CD4-positive, alpha-beta T cell treated with Interleukin-17A for 1 hour (primary cell): Measurements from ENCODE around the gene ZCCHC2.
A peak's percentile ranks its signal among the peaks of the same experiment; 100 is the strongest.

ENCODE experiments used
- DNase-seq: peaks from one replicate; pipeline ENCODE4 v3.0.0-alpha.2; 2020

ZCCHC2 gene

DNA sequence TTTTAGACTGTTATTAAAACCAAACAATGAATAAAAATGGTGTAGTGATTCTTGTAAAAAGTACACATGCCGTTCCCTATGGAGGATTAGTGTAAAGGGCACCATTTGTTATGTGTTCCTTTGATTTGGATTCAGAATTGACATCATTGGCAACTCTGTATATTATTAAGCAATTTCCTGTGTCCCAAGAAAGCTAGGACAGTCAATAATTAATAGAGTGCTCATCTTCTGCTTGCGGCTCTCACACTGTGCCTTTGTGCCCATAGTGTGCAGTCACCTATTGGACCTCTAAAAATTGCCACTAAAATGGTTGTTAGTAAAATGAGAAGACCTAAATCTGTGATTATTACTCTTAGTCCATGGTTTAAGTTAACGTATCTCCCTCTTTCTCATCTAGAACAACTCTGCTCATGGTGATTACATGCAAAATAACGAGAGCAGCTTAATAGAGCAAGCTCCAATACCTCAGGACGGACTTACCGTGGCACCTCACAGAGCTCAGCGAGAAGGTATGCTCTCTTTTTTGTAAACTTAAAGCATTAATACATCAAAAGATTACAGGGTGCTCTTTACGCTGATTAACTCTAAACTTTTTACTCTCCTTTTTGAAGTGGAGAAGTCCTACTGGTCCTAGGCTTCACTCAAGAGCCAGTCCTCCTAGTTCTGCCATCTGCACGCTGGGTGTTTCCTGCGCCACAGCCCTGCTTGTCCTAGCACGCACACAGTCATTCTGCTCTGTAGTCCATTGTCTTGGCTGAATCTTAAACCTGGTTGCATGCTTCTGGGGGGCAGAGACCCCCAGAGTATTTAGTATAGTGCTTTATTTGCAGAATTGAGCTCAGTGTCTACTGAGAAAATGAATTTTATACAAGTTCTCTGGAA is 16.7 kb downstream of the ZCCHC2 start:
- no peak for DNase-seq

DNA sequence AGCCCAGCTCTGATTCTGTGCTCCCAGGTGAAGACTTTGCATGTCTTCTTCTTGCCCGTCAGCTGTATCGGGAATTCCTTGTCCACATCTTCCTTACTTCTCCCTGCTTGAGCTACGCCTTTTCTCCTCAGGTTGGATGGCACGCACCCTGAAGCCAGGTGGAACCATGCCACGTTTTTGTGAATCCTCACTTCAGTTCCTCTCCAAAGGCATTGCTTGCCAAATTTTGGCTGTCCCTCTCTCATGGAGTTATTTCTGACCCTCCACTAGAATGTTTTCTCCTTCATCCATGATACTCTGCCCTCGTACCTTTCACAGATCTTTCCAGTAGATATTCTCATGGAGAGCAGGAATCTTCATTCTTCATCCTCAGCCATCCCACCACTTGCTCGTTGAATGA is 20.2 kb downstream of the ZCCHC2 start:
- DNase-seq = no peak

DNA sequence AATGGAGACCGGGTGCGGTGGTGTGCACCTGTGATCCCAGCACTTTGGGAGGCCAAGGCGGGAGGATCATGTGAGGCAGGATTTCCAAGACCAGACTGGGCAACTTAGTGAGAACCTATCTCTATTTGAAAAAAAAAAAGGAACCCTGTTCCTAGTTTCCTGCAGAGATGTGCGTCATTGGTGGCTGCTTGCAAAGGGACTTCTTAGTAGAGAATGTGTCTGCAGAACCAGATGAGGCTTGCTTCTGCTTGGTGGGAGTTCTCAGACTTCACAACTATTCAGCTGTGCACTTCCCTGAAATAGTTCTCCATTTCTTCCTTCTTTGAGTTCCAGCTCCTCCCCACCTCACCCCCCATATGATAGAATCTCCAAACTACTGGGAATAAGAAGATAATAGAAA is 22.3 kb downstream of the ZCCHC2 start:
- no peak for DNase-seq

DNA sequence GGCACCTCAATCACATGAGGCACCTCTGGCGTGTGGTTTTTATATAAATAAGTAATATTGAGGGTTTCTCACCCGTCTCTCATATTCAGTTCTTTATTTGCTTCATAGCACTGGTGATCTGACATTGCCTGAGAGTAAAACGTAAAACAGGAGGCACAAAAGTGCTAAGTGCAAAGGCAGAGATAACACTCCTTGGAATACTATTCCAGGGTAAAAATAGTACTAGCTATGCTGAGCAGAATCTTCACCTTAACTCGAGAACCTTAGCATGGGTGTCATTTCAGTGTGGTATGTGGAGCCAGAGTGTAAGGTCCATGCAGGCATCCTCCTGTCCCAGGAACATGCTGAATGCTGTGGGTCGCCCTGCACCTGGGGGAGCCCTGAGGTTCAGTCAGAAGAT is 26.9 kb downstream of the ZCCHC2 start:
- no peak for DNase-seq

DNA sequence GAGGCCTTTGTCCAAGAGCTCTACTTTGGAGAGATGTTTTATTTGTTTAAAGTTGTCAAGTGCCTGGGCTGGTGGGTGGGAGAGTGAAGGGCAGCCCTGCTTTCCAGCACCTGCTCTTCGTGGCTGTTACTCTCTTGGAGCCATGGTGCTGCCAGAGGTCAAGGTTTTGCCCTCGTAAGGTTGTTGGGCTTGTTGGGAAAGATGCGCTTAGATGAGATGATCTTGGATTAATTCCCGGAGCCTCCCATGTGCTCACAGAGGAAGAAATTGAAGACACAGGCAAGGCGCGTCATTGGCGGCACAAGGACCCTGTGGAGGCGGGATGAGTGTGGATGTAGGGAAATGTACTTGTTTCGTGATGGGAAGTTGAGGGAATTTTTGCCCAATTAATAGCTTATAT is 27.9 kb downstream of the ZCCHC2 start:
- DNase-seq = no peak

DNA sequence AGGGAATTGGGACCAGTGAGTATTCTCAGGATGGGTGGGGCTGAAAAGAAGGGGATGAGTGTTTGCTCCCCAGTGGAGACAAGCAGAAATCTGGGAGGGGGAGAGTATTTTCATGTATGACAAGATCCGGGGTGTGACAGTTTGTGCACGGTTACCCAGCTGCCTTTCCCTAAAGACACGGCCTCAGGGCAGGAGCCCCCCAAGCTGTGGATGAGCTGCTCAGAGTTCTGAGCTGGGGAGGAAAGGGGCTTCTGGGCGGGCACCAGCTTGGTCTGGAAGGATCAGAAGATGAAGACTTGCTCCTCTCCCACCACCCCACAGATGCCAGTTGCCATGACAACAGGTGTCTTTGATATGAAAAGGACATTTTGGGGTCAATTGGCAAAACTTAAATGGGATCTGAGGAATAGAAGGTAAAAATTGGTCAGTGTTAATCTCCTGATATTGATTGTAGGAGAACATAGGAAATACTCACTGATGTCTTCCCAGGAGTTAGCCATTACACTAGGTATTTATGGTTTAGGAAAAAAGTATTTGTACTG is 29.2 kb downstream of the ZCCHC2 start:
- no peak for DNase-seq

DNA sequence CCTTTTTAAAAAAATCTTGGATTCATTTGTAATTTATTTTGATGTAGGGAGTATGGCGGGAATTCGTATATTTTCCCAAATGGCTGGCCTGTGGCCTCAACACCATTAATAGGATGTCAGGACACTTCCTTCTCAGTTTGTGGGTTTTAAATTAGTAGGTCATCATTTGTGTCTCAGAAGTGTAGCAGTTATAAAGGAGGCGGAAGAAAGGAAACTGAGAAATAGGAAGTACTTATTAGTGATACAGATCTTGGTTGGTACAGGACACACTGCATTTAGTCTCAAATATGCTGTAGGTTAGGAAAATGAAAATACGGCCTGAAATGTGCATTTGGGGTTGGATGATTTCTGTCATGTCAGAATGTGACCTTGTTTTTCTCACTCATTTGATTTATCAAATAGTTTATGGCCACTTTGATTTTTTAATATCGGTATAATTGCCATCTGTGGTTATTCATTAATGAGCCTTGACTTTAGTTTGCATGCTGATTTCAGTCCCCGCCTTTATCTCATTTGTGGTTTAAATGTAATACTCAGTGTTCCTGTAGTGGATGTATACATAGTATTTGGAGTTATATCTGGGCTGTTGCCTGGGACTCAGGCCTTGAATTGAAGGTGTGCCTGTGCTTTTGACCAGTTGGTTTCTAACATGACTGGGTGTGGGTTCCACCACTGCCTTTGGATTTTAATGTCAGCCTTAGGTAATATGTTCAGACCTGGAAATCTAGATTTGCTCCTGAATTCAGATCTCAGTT is 31.4 kb downstream of the ZCCHC2 start:
- no peak for DNase-seq

DNA sequence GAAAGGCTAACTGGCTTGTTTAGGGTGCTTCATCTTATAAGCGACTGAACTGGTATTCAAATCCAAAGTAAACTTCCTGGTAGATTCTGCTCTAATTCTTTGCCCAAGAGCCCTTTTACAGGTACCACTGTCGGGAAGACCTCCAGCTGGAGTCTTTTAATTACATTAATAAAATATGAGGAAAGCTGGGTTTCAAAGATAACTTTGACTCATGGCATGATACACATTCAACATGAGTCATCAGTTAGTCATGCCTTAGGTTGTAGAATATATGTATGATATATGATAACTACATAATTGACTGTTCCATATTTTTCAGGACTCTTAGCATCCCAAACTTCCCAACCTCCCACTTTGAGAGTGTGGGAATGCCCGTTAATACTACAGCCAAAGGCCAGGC is 32.3 kb downstream of the ZCCHC2 start:
- DNase-seq = no peak

DNA sequence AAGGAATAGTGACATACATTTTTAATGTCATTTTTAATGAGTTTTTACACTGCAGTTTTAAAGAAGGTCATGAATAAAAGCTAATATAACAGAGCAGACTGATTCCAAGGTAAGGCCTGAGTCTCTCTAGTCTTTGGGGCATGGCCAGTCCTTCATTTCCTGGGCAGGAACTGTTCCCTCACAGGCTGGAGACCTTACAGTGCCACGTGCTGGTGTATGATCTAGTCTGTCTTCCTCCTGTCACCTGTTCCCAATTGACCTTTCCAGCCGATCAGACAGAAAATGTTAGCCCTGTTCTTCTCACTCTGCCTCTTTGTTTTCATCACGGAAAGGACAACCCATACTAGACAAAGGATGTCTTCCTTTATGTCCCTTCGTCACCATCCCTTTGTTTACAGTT is 33.6 kb downstream of the ZCCHC2 start:
- DNase-seq = no peak

DNA sequence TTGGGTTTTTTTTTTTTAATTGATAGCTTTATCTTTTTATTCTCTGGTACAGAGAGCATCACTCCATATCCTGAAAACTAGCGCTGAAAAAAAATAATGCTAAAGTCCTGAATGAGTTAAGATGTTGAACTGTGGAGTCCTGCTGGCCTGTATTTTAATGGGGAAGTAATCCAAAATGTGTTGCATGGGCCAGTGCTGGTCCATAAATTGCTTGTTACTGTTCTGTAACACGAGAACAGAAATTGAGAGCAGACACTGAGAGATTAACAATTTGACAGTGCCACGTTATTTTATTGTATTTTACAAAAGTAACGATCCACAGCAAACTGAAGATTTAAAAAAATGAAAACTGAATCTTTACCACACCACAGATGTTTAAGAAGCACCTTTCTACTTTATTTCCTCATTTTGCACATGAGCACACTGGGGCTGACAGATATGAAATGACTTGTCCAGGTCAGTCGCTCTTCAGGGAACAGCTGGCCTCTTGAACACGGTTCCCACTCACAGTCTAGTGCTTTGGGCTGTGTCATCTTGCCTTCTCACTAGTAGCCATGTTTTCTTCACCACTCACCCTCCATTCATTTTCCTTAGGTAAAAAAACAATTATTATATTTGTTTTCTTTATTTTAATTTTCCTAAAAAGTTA is 35.3 kb downstream of the ZCCHC2 start:
- no peak for DNase-seq

DNA sequence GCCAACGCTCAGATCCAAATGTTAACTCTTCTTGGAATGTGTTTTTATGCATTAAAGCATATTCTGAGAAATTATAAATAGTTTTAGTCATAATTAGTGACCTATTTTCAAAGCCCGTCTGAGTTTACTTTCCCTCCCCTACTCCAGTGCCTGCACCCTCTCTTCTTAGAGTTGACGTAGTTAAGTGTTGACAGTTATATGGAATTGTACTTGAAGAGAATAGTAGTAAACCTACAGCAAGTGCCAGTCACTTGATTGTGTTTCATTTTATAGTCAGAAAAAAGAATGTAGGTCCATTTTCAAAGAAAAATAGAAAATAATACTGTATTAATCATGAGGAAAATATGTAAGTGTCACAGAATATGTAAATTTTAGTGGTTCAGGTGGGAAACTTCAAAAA is 41.2 kb downstream of the ZCCHC2 start:
- DNase-seq = no peak

DNA sequence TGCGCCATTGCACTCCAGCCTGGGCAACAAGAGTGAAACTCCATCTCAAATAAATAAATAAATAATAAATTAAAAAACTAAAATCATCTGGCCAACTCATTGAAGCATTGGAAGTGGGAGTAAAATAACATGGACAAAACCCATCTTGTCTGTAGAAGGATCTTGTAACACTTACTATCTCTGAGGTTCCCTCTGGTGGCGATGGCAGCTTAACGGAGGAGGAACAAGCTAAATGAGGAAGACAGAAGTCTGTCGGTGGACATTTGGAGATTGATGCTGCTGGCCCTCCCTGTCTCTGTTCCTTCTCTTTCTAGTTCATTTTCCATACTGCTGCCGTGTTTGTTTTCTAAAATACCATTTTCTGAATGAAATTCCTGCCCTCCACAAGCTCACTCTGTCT is 43.4 kb downstream of the ZCCHC2 start:
- DNase-seq = peak; percentile 13

DNA sequence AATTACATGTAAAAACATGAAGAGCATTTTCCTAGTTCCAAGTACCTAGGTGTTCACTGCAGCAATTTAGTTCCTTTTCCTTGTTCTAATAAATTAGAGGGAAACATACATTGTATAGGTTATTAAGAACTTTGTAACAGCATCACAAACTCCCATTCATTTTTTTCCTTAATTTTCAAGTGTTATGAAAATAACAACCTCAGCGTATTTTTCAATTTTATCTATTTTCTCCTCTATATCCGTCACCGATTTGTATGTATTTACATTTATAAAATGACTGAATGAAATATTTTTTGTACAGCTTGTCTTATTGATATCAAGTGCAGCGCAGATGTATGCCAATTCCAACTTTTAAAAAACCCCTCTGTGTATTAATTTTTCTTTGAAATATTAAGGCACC is 44.0 kb downstream of the ZCCHC2 start:
- DNase-seq = no peak

DNA sequence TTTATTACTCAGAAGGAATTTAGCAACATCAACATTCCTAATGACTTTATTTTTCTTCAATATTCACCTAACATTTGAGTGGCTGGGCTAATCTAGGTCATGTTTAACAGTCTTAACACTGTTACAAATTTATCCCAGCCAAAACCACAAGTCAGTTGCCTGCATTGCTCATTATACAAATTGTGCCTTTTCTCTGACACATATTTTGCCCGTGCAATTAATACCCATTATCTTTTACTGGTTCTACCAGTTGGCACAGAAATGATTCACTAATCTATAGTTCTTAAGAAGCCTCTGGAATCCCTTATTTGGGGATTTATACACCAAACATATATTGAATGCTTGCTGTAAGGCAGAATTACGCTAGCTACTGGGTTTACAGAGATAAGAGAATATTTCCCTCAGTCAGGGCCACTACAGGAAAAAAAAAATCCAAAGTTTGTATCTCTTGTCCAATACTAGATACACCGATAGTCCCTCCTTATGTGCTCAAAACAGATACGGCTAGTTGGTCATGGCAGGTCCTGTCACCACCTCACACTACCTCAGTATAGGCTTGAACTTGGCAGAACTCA is 46.3 kb downstream of the ZCCHC2 start:
- DNase-seq = no peak

DNA sequence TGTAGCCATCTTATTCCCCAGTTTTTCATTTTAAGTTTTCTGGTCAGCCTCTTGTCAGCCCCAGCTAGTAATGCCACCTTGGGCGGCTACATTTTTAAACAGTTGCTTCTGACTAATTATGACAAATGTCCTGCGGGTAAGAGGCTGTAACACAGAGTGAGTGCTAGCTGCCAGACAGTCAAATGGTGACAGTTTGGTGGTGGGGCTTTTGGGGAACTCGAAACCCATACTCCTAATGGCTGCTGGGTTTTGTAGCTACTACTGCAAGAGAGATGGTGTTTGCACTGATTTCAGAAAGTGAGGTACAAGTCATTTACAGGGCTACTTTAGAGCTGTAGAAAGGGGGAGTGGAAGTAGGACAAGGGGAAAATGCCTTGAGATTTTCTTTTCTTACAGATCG is 48.2 kb downstream of the ZCCHC2 start:
- no peak for DNase-seq

DNA sequence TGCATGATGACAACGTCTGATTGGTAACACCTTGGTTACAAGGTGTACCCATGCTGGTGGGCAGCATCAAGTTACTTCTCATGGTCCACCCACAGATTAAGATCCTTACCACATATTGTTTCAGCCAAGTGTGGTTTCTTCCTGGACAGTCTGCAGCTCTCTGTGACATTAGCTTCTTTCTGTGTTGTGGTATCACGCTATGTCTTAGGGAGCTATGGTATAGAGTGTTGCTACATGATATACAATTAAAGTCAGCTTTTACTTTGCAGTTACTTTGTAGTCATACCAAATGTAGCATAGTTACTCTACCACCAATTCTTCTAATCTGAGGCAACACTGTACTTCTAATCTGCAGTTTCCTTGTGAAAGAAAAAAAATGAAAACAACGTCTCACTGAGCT is 48.8 kb downstream of the ZCCHC2 start:
- no peak for DNase-seq

DNA sequence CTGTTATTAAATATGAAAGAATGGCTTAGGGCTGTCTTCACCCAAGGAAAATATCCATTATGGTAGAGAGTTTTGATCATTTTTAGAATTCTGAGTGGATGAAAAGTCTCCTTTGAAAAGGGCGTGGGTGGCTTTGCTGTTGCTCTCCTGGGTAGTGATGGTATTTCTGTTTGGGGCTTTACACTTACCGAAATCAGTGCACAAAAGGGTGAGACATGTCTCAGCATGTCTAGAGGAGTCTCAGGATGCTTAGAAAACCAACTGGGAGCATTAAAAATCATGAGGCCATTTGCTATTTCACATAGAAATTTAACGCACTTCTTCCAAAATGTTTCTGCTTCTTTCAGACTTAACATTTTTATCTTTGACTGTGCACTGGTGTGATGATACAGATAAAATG is 49.6 kb downstream of the ZCCHC2 start:
- no peak for DNase-seq

DNA sequence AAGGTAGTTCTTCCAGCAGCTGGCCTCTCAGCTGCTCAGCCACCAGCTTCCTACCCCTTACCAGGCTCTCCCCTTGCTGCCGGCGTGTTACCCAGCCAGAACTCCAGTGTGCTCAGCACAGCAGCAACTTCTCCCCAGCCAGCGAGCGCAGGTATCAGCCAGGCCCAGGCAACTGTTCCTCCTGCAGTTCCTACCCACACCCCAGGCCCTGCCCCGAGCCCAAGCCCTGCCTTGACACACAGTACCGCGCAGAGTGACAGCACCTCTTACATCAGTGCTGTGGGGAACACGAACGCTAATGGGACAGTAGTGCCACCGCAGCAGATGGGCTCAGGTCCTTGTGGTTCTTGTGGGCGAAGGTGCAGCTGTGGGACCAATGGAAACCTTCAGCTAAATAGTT is 52.0 kb downstream of the ZCCHC2 start:
- DNase-seq = no peak

DNA sequence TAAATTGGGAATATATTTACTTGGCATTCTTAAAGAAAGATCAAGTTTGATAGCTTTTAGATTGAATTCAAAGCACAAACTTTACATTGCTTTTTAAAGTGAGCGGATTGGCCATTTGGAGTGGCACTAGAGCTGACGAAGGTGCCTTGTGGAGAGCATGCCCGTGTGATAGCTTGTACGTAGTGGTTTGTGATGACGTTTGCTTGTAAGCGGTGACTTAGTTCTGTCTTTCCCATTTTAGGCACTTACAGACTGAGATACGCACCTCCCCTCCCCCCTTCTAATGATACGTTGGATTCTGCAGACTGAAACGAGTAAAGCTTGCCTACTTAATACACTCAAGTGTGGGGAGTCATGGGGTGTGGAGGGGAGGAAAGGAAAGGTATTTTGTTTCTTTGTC is 53.4 kb downstream of the ZCCHC2 start:
- no peak for DNase-seq

DNA sequence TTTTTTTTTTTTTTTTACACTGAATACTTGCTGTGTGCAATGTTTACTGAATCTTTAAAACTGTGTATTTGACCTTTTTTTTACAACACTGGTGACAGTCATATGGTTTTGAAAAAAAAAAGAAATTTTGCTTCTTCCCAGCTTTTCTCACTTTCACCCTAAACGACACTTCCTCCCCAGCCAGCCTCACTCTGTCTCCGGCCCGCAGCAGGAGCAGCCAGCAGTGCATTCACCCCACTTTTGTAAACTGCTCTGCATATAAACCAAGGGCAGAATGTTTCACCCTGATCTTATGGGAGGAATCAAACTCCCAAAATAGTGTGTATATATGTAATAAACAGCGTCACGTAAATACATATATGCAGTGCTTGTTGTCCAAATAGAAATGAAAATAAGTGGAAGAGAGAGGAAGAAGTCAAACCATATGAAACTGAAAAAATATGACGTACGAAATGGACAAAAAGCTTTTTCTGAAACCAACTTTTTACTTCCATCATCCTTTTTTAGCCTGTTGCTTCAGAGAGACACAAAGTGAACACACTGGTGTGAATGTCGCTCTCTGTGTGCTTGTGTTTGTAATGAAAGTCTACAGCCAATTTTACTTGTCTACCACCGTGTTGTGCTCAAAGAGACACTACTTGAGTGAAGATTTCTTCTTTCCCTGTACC is 54.2 kb downstream of the ZCCHC2 start:
- DNase-seq = no peak

DNA sequence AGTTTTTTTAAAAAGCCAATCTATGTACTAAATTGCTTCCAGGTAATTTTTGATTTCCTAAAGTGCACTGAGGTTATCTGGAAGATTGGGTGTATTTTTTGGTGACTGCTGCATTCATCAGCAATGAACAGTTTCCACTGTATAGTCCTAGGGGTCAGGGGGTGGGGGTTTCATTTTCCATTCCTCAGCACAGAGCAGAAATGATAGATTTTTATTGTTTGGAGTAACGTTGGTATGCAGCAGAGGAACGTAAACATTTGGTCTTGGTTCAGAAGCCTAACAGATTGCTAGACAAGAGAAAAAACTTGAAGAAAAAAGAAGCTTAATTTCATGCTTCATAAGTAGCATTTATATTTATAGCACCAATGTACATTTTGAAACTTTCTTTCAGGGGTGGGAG is 54.9 kb downstream of the ZCCHC2 start:
- no peak for DNase-seq

DNA sequence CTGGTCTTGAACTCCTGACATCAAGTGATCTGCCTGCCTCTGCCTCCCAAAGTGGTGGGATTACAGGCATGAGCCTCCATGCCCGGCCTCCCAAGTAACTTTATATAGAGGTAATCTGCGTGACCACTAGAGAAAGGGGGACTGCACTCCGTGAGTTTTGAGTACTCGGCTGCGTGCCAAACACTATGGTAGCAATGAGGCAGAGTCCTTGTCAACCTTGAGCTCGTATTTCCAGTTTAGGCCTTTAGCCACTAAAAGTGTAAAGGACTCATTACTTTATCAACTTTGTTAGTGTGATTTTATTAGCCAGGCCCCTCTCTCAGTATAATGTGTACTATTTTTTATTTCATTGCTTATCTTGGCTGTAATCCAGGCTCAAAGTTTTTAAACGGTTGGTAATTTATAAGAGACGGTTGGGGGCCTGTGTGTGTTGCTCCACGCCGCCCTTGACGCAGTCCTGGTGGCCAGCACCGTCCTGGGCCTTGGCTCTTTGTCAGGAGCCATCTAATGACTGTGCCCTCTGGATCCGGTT is 56.2 kb downstream of the ZCCHC2 start:
- no peak for DNase-seq
